HT-29 (cell line): ENCODE results near the gene RAB40B. TPM values are rescaled to one million over a fixed set of nuclear protein-coding genes. Genes with fewer than 3 reads are reported as not detected.
A peak's percentile ranks its signal among the peaks of the same experiment; 100 is the strongest.
"Not testable (repeated sequence)": the region's sequence is repeated elsewhere in the genome, so short reads cannot be mapped to it uniquely, and the experiment has no call there.

Source experiments
- DNase-seq: peaks from one replicate; pipeline ENCODE4 v3.0.0-alpha.2; 2015; ENCODE audit warnings: low spot score
- total RNA-seq: library from RNA; depleted of rRNA; stranded (reverse); fragments of >200 nt; shearing (Covaris generic); gene quantifications from 2 replicates; pipeline ENCODE4 v1.2.3, GENCODE V29; 2014; rRNA removed

The RAB40B gene, protein sequence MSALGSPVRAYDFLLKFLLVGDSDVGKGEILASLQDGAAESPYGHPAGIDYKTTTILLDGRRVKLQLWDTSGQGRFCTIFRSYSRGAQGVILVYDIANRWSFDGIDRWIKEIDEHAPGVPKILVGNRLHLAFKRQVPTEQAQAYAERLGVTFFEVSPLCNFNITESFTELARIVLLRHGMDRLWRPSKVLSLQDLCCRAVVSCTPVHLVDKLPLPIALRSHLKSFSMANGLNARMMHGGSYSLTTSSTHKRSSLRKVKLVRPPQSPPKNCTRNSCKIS
- total RNA-seq = 37.9 and 38.9 TPM in 2 replicates

- peak; percentile 98 for DNase-seq
These were observed at the start of gene RAB40B for GRCh38 chr17:82698065-82698973. RAB40B (minus strand) TSS chr17:82698698; CDS start chr17:82698596, 102 bp downstream.

GRCh38 chr17:82745524-82745923 lies 47.0 kb upstream of the RAB40B start:
- no peak for DNase-seq

DNA sequence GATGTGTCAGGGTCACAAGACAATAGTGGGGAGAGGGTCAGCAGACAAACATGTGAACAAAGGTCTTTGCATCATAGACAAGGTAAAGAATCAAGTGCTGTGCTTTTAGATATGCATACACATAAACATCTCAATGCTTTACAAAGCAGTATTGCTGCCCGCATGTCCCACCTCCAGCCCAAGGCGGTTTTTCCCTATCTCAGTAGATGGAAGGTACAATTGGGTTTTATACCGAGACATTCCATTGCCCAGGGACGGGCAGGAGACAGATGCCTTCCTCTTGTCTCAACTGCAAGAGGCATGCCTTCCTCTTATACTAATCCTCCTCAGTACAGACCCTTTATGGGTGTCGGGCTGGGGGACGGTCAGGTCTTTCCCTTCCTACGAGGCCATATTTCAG lies 46.2 kb upstream of the RAB40B start:
- not testable (repeated sequence) for DNase-seq

- no peak for DNase-seq
These were observed 45.1 kb upstream of the RAB40B start for GRCh38 chr17:82743344-82744219.

- DNase-seq = no peak
These were observed 42.6 kb upstream of the RAB40B start for GRCh38 chr17:82740906-82741759.

- DNase-seq = no peak
These were observed 39.7 kb upstream of the RAB40B start for GRCh38 chr17:82737967-82738877.

DNA sequence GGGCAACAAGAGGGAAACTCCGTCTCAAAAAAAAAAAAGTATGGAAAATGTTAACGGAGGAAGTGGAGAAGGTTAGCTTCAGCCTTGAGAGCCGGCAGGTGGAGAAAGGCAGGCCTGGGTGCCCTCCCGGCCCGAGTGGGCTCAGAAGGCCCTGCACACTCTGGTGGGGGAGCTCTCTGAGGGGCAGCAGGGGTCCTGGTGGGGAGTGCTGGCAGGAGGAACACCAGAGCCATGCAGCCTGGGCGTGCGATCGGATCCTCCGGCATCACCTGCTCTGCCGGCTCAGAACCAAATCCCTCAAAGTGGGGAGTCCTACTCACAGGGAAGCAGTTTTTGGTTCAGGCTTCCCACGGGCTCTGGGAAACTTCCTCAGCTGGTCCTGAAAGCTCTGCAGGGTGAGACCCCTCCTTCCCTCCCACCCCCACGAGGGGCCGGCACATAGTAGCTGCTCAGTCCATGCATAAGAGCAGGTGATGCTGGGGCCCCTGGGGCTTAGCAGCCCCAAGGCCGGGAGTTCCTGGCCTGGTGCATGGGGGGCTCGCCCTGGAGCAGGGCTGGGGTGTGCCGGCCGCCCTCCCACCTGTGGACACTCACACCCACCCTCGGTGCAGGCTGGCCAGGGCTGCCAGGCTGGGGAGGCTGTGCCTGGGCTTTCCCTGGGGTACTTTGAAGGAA lies 38.1 kb upstream of the RAB40B start:
- no peak for DNase-seq

DNA sequence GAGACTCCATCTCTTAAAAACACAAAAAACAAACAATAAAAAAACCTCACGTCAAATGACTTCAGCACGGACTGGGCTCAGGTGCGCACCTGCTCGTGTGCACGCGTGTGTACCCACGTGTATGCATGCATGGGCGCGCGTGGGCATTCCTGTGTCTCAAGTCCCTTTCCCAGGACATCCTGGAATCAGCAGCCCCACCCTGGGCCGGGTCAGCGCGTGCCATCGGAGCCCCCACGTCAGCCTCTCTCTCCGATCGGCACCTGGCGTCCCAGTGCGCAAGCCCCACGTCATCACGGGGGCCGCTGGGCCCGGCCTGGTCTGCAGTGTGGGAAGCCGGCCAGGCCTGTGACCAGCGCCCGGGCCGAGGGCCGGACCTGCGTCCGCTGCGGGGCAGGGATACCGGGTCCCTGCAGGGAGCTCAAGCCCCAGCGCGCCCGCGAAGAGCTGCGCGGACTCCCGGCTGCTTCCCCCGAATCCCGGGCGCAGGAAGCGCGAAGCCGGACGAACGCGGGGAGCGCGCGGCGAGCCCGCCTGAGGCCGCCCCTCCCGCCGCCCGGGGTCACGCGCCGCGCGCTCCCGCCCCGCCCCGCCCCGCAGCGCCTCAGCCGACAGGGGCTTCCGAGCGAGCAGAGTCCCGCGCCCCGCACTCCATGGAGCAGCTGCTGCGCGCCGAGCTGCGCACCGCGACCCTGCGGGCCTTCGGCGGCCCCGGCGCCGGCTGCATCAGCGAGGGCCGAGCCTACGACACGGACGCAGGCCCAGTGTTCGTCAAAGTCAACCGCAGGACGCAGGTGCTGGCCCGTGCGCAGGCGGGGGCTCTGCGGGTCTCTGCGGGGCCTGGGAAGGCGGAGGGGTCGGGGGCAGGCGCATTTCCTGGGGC lies 36.7 kb upstream of the RAB40B start, which contains the start of gene FN3K:
Gene FN3K (plus strand): TSS at position 629 of the 880 bp plus-strand sequence. CDS start 22 bp downstream, at position 651.
- DNase-seq = peak; percentile 28

- no peak for DNase-seq
These were observed 33.7 kb upstream of the RAB40B start for GRCh38 chr17:82732118-82732743.

DNA sequence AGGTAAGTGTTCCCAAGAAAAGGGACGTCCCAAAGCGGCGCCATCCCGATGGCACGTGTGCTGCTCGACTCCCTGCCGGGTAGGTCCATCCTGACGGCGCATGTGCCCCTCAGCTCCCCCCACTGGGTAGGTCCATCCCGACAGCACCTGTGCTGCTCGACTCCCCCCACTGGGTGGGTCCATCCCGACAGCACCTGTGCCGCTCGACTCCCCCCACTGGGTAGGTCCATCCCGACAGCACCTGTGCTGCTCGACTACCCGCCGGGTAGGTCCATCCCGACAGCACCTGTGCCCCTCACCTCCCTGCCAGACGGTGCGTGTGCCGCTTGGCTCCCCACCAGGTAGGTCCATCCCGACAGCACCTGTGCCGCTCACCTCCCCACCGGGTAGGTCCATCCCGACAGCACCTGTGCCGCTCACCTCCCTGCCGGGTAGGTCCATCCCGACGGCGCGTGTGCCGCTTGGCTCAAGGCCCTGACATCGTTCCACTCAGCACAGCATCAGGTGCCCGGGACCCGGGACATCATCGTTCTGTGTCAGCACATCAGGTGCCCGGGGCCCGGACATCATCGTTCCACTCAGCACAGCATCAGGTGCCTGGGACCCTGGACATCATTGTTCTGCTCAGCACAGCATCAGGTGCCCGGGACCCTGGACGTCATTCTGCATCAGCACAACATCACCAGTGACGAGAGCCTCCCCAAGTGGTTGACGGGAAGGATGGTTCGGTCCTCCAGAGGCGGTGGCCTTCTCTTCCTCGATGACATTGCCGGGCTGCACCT lies 31.2 kb upstream of the RAB40B start:
- no peak for DNase-seq

- DNase-seq = no peak
These were observed 27.9 kb upstream of the RAB40B start for GRCh38 chr17:82726427-82726826.

DNA sequence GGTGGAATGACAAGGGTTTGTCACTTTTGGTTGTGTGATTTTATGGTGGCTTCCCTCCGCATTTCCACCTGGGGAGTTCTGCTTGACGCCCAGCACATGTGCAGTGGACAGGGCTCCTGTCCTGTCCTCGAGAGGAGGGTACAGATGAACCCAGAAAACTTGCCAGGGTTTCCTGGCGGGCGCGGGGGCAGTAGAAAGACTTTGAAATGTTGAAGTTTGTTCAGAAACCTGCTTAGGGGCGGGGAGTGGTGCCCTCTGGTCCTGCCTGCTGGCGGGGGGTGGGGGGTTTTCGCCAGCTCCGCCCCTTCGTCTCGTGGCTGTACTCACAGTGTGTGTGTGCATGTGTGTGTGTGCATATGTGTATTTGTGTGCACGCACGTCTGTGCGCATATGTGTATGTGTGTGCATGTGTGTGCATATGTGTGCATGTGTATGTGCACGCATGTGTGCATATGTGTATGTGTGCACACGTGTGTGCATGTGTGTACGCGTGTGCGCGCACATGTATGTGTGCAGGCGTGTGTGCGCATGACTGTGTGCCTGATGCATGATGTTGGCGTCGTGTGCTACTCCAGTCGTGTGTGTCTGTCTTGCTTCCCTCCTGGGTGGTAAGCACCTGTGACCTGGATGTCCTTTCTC lies 24.8 kb upstream of the RAB40B start:
- no peak for DNase-seq

- no peak for DNase-seq
These were observed 24.0 kb upstream of the RAB40B start for GRCh38 chr17:82722341-82723013.

DNA sequence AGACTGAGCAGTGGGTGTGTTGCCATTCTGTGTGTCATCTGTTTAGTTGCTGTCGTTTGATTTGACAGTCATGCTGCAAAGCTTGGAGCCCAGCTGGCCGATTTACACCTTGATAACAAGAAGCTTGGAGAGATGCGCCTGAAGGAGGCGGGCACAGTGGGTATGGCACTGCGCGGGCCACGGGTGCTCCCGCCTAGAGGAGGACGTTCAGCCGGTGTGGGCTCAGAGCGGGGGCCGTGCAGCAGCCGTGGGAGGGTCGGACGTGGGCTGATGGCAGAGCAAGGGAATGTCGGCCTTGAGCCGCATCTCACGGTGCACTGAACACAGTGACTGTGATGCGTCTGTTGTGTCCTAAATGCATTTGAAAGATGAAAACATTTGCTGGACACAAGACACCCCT lies 21.7 kb upstream of the RAB40B start:
- no peak for DNase-seq

- no peak for DNase-seq
These were observed 20.6 kb upstream of the RAB40B start for GRCh38 chr17:82718986-82719685.
